ENCODE results near the gene PBX4.

PBX4 gene

GRCh38 chr19:19647037-19647835, 28.7 kb upstream of the PBX4 start:
- Histone ChIP-seq H3K36me3 (ENCODE audit: control insufficient read depth, insufficient read depth, low read length) (peaks cover 80% of the 10 kb centered on the region), H3K27ac (ENCODE audit: low read depth, low read length) (no peak overlapping the region), H3K9me3 (ENCODE audit: control insufficient read depth, insufficient read depth, low read depth, low read length) (no peaks in the 10 kb centered on the region), H3K27me3 (ENCODE audit: control insufficient read depth, insufficient read depth, low read length) (no peaks in the 10 kb centered on the region), H3K4me3 (ENCODE audit: low read depth, low read length) (no peak overlapping the region), H3K4me1 (ENCODE audit: control insufficient read depth, insufficient read depth, low read length) (no peaks in the 10 kb centered on the region), H3K9ac (ENCODE audit: low read length) (no peak overlapping the region)

- H3K9me3 ChIP-seq (ENCODE audit: control insufficient read depth, insufficient read depth, low read depth, low read length), result no peaks in the 10 kb centered on the region
- H3K4me3 ChIP-seq (ENCODE audit: low read depth, low read length), result no peak overlapping the region
- H3K27me3 ChIP-seq (ENCODE audit: control insufficient read depth, insufficient read depth, low read length), result no peaks in the 10 kb centered on the region
- no peak overlapping the region for H3K27ac ChIP-seq (ENCODE audit: low read depth, low read length)
- peaks cover 61% of the 10 kb centered on the region for H3K36me3 ChIP-seq (ENCODE audit: control insufficient read depth, insufficient read depth, low read length)
- no peaks in the 10 kb centered on the region for H3K4me1 ChIP-seq (ENCODE audit: control insufficient read depth, insufficient read depth, low read length)
- H3K9ac ChIP-seq (ENCODE audit: low read length), result no peak overlapping the region
Measured at GRCh38 chr19:19645233-19645870, 26.9 kb upstream of the PBX4 start.

DNA sequence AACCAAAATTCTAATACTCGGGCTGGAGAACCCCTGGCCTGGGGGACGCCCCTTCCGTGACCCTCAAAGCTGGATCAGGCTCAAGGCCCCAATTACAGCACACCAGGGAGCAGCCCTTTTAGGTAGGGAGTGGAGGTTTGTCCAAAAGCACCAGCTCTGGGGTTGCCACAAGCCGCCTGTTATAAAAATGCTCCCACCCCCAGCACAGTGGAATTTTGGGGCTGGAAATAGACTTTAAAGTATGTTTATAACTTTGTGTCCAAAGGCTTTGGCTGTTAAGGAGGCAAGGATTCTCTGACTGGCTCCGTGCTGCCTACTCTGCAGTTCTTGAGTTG, 25.5 kb upstream of the PBX4 start:
- Histone ChIP-seq H3K36me3 (ENCODE audit: control insufficient read depth, insufficient read depth, low read length) (peaks cover 53% of the 10 kb centered on the region), H3K9ac (ENCODE audit: low read length) (no peak overlapping the region), H3K27me3 (ENCODE audit: control insufficient read depth, insufficient read depth, low read length) (no peaks in the 10 kb centered on the region), H3K27ac (ENCODE audit: low read depth, low read length) (no peak overlapping the region), H3K4me1 (ENCODE audit: control insufficient read depth, insufficient read depth, low read length) (no peaks in the 10 kb centered on the region), H3K9me3 (ENCODE audit: control insufficient read depth, insufficient read depth, low read depth, low read length) (no peaks in the 10 kb centered on the region), H3K4me3 (ENCODE audit: low read depth, low read length) (peak overlapping the region; percentile 90; the same call in 1 of the 2 replicates)

DNA sequence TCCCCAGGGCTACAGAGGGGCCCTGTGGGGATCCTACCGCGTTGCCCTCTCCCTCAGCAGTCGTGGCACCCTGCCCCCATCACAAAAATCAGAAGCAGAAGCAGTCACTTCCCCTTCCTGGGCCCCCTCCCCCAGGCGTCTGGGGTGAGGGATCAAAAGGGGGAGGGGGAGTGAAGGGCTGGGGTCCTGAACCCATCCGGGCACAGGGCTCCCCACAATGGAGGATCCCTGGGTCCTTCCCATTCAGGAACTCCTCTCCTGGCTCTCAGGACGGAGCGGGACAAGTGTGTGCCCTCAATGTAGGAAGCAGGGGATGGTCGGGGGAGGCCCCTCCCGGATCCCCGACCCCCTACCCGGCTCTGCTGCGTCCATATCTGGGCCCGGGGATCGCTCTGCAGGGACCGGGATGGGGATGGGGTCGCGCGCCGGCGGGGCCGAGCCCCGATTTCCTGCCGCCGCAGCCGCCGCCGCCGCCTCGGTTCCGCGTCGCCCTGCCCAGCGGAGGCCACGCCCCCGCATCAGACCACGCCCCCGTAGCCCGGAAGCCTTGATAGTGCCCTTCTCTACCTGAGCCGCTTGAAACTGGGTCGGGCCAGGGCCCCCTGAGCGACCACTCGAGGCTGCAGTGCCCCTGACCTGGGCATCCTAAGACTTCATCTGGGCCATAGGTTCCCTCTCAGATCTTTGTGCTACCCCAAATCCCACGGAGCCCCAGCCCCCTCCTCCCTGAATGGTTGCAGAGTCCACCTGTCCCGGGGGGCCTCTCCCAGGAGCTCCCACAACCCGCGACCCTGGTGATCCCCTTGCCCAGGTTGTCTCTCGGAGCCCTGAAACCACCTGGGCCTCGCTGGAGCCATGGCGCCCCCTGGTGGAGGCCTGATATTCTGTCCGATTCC, 24.9 kb upstream of the PBX4 start, which contains the start of gene GMIP:
GMIP (minus strand) TSS at position 500 of the 896 bp plus-strand sequence; CDS start at position 372, 128 bp downstream.
- no peak within 1 kb of the TSS for H3K27ac ChIP-seq (ENCODE audit: low read depth, low read length)
- H3K9ac ChIP-seq (ENCODE audit: low read length), result peak within 1 kb of the TSS; percentile 65
- peak within 1 kb of the TSS; percentile 90 for H3K4me3 ChIP-seq (ENCODE audit: low read depth, low read length)
- H3K9me3 ChIP-seq (ENCODE audit: control insufficient read depth, insufficient read depth, low read depth, low read length), result no peaks in the 10 kb centered on the region
- H3K4me1 ChIP-seq (ENCODE audit: control insufficient read depth, insufficient read depth, low read length), result no peaks in the 10 kb centered on the region
- no peaks in the 10 kb centered on the region for H3K27me3 ChIP-seq (ENCODE audit: control insufficient read depth, insufficient read depth, low read length)
- peaks cover 49% of the 10 kb centered on the region for H3K36me3 ChIP-seq (ENCODE audit: control insufficient read depth, insufficient read depth, low read length)

- H3K9ac ChIP-seq (ENCODE audit: low read length), result peak overlapping the region; percentile 65
- peaks cover 41% of the 10 kb centered on the region for H3K36me3 ChIP-seq (ENCODE audit: control insufficient read depth, insufficient read depth, low read length)
- H3K27ac ChIP-seq (ENCODE audit: low read depth, low read length), result no peak overlapping the region
- H3K4me1 ChIP-seq (ENCODE audit: control insufficient read depth, insufficient read depth, low read length), result peaks cover 2% of the 10 kb centered on the region; the same call in 1 of the 2 replicates
- no peaks in the 10 kb centered on the region for H3K9me3 ChIP-seq (ENCODE audit: control insufficient read depth, insufficient read depth, low read depth, low read length)
- H3K27me3 ChIP-seq (ENCODE audit: control insufficient read depth, insufficient read depth, low read length), result no peaks in the 10 kb centered on the region
- peak overlapping the region; percentile 90 for H3K4me3 ChIP-seq (ENCODE audit: low read depth, low read length)
Measured at GRCh38 chr19:19642506-19643157, 24.1 kb upstream of the PBX4 start.

- peaks cover 4% of the 10 kb centered on the region; the same call in 1 of the 2 replicates for H3K4me1 ChIP-seq (ENCODE audit: control insufficient read depth, insufficient read depth, low read length)
- H3K9ac ChIP-seq (ENCODE audit: low read length), result no peak overlapping the region
- H3K4me3 ChIP-seq (ENCODE audit: low read depth, low read length), result peak overlapping the region; percentile 30
- no peaks in the 10 kb centered on the region for H3K9me3 ChIP-seq (ENCODE audit: control insufficient read depth, insufficient read depth, low read depth, low read length)
- no peak overlapping the region for H3K27ac ChIP-seq (ENCODE audit: low read depth, low read length)
- H3K27me3 ChIP-seq (ENCODE audit: control insufficient read depth, insufficient read depth, low read length), result no peaks in the 10 kb centered on the region
- peaks cover 32% of the 10 kb centered on the region for H3K36me3 ChIP-seq (ENCODE audit: control insufficient read depth, insufficient read depth, low read length)
Measured at GRCh38 chr19:19637523-19638251, 19.2 kb upstream of the PBX4 start.

DNA sequence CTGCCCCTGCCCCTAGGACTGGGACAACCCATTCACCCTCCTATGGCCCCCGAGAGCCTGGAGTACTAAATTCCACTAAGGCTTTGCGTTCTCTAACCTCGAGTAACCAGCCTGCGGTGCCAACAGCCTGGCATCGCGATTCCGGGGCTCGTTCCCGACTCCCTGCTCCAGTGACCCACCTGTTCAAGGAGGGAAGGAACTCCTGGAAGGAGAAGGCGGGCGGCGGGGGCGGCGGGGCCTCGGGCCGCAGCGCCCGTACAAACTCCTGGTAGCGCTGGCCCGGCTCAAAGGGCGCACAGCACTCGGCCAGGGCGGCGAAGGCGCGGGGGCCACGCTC, 18.7 kb upstream of the PBX4 start:
- Histone ChIP-seq H3K4me3 (ENCODE audit: low read depth, low read length) (peak overlapping the region; percentile 30), H3K27ac (ENCODE audit: low read depth, low read length) (no peak overlapping the region), H3K27me3 (ENCODE audit: control insufficient read depth, insufficient read depth, low read length) (no peaks in the 10 kb centered on the region), H3K9me3 (ENCODE audit: control insufficient read depth, insufficient read depth, low read depth, low read length) (no peaks in the 10 kb centered on the region), H3K4me1 (ENCODE audit: control insufficient read depth, insufficient read depth, low read length) (peaks cover 4% of the 10 kb centered on the region; the same call in 1 of the 2 replicates), H3K9ac (ENCODE audit: low read length) (no peak overlapping the region), H3K36me3 (ENCODE audit: control insufficient read depth, insufficient read depth, low read length) (peaks cover 32% of the 10 kb centered on the region)

DNA sequence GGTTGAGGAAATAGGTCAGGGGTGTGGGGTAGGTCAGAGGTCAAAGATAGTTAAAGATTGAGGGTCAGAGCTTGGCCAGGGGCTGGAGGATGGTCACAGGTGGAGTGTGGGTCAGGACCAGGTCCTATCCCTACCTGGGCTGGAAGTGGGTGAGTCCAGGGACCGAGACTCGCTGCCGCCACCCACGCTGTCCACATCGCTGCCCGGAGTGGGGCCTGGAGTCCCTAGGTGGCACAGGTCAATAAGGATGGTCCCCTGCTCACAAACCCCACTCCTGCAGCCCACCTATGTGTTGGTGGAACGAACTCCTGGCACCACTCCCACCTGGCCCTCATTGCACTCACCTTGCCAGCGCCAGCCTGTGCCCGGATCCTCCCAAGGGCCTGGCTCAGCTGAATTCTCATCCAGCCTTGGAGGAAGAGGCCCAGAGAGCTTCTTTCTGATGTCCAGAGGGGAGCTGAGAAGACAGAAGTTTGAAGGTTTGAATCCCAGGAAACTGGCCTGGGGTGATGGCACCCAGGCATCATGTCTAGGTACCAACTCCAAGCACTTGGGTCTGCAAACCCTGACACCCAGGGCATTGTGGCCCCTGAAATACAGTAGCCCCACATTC, 18.2 kb upstream of the PBX4 start:
- H3K27ac ChIP-seq (ENCODE audit: low read depth, low read length), result no peak overlapping the region

GRCh38 chr19:19635313-19635702, 16.8 kb upstream of the PBX4 start:
- Histone ChIP-seq H3K27me3 (ENCODE audit: control insufficient read depth, insufficient read depth, low read length) (no peaks in the 10 kb centered on the region), H3K4me3 (ENCODE audit: low read depth, low read length) (no peak overlapping the region), H3K4me1 (ENCODE audit: control insufficient read depth, insufficient read depth, low read length) (peaks cover 4% of the 10 kb centered on the region; the same call in 1 of the 2 replicates), H3K9me3 (ENCODE audit: control insufficient read depth, insufficient read depth, low read depth, low read length) (no peaks in the 10 kb centered on the region), H3K27ac (ENCODE audit: low read depth, low read length) (no peak overlapping the region), H3K9ac (ENCODE audit: low read length) (no peak overlapping the region), H3K36me3 (ENCODE audit: control insufficient read depth, insufficient read depth, low read length) (peaks cover 37% of the 10 kb centered on the region)

More for the DNA sequence above, 18.2 kb upstream of the PBX4 start:
- no peaks in the 10 kb centered on the region for H3K27me3 ChIP-seq (ENCODE audit: control insufficient read depth, insufficient read depth, low read length)
- H3K4me1 ChIP-seq (ENCODE audit: control insufficient read depth, insufficient read depth, low read length), result peaks cover 4% of the 10 kb centered on the region; the same call in 1 of the 2 replicates
- peaks cover 32% of the 10 kb centered on the region for H3K36me3 ChIP-seq (ENCODE audit: control insufficient read depth, insufficient read depth, low read length)
- no peaks in the 10 kb centered on the region for H3K9me3 ChIP-seq (ENCODE audit: control insufficient read depth, insufficient read depth, low read depth, low read length)
- peak overlapping the region; percentile 30; the same call in 1 of the 2 replicates for H3K4me3 ChIP-seq (ENCODE audit: low read depth, low read length)
- H3K9ac ChIP-seq (ENCODE audit: low read length), result no peak overlapping the region
